Endothelial cell of umbilical vein (primary cell): ENCODE data around the gene CCDC126. TPM values are rescaled to one million over a fixed set of nuclear protein-coding genes. Genes with fewer than 3 reads are reported as not detected.

Experiments
- BruUV-seq: library from RNA; stranded (reverse); fragments of 400-500 nt; replicated peaks from 2 replicates; lab custom pipeline; 2021; lab: Mats Ljungman, UMichigan
- CTCF ChIA-PET: fragments of 300-600, 350-600 bp; sonication (Branson Sonifier 250); formaldehyde crosslinking; loops from one replicate; lab custom pipeline; 2021; ENCODE audit warnings: antibody characterized with exemption, inconsistent platforms; lab: Charles Lee
- POLR2A ChIA-PET: fragments of 300-600, 350-600 bp; sonication (Branson Sonifier 250); formaldehyde crosslinking; loops from one replicate; lab custom pipeline; 2021; ENCODE audit warnings: antibody characterized with exemption, inconsistent platforms; lab: Charles Lee
- DNase-seq: peaks from one replicate; pipeline ENCODE4 v3.0.0-alpha.2; 2011; ENCODE audit warnings: low read depth, low spot score
- FAIRE-seq: peaks from 2 replicates; lab custom pipeline; 2011; peaks lifted over from hg19 to GRCh38; lab: Jason Lieb, UNC
- H2AFZ ChIP-seq: 2 replicates; pipeline ENCODE4 v1.6.0; 2012; ENCODE audit warnings: low read depth, low read length, control low read depth, inconsistent platforms
- H3K27ac ChIP-seq: 2 replicates; pipeline ENCODE4 v1.5.1; 2011; ENCODE audit warnings: low read depth, mild to moderate bottlenecking, control low read depth, low read length, moderate library complexity; ENCODE audit not compliant: insufficient read depth
- H3K27me3 ChIP-seq, 2 experiments: 2 replicates each; pipeline versions ENCODE4 v1.6.0 to v1.6.1; 2011; ENCODE audit warnings: low read length in 2 of 2, mixed read lengths in 1 of 2; ENCODE audit not compliant: control insufficient read depth in 2 of 2, insufficient read depth in 2 of 2
- H3K36me3 ChIP-seq, 2 experiments: 2 replicates in 1 of 2; 3 replicates in 1 of 2; pipeline ENCODE4 v1.5.1; 2011; ENCODE audit warnings: low read length in 2 of 2, mild to moderate bottlenecking in 1 of 2, moderate library complexity in 1 of 2; ENCODE audit not compliant: control insufficient read depth in 2 of 2, insufficient read depth in 2 of 2; ENCODE audit errors: extremely low read depth in 1 of 2
- H3K4me1 ChIP-seq: 3 replicates; pipeline ENCODE4 v1.5.1; 2011; ENCODE audit warnings: mild to moderate bottlenecking, low read length; ENCODE audit not compliant: control insufficient read depth, insufficient read depth; ENCODE audit errors: extremely low read depth
- H3K4me2 ChIP-seq: 2 replicates; pipeline ENCODE4 v1.6.1; 2011; ENCODE audit warnings: low read length, control low read depth, mixed read lengths; ENCODE audit not compliant: insufficient read depth
- H3K4me3 ChIP-seq, 3 experiments: fragments of 200-600 bp in 1 of 3; sonication (generic), shearing (Covaris generic) in 1 of 3; replicated peaks in 1 of 3; 2 replicates each; pipeline ENCODE4 v1.5.1; 2011 to 2016; ENCODE audit warnings: control low read depth in 3 of 3, low read length in 3 of 3, mild to moderate bottlenecking in 2 of 3, inconsistent platforms in 1 of 3, low read depth in 1 of 3, moderate library complexity in 1 of 3; ENCODE audit not compliant: insufficient read depth in 1 of 3
- H3K79me2 ChIP-seq: 2 replicates; pipeline ENCODE4 v1.6.0; 2012; ENCODE audit warnings: low read length, inconsistent platforms; ENCODE audit not compliant: control insufficient read depth, insufficient read depth
- H3K9ac ChIP-seq: replicated peaks from 2 replicates; pipeline ENCODE3; 2011; ENCODE audit warnings: low read length, control low read depth; ENCODE audit not compliant: insufficient read depth; ENCODE audit errors: extremely low read depth
- H3K9me1 ChIP-seq: replicated peaks from 3 replicates; pipeline ENCODE4 v1.6.0; 2011; ENCODE audit warnings: mild to moderate bottlenecking, low read length; ENCODE audit not compliant: control insufficient read depth, insufficient read depth; ENCODE audit errors: extremely low read depth
- H3K9me3 ChIP-seq: replicated peaks from 2 replicates; pipeline ENCODE4 v1.5.1; 2012; ENCODE audit warnings: low read length, inconsistent platforms; ENCODE audit not compliant: control insufficient read depth, insufficient read depth
- H4K20me1 ChIP-seq: replicated peaks from 2 replicates; pipeline ENCODE3; 2011; ENCODE audit warnings: mild to moderate bottlenecking, low read length; ENCODE audit not compliant: control insufficient read depth, insufficient read depth; ENCODE audit errors: extremely low read depth
- EZH2 ChIP-seq: IDR thresholded peaks from 2 replicates; pipeline ENCODE4 v1.6.1; 2012; ENCODE audit warnings: borderline replicate concordance, low read depth, mild to moderate bottlenecking, moderate library complexity, low read length, inconsistent platforms; ENCODE audit not compliant: severe bottlenecking
- FOS ChIP-seq: IDR thresholded peaks from 2 replicates; pipeline ENCODE4 v1.6.1; 2011; ENCODE audit warnings: mild to moderate bottlenecking, low read length, moderate library complexity, borderline replicate concordance; ENCODE audit not compliant: insufficient read depth
- GATA2 ChIP-seq: IDR thresholded peaks from 2 replicates; pipeline ENCODE4 v1.7.0; 2011; ENCODE audit warnings: low read depth, mild to moderate bottlenecking, moderate library complexity, mixed read lengths, low read length; ENCODE audit not compliant: insufficient read length, insufficient read depth
- JUN ChIP-seq: IDR thresholded peaks from 2 replicates; pipeline ENCODE4 v1.6.1; 2011; ENCODE audit warnings: borderline replicate concordance, low read depth; ENCODE audit not compliant: insufficient read length, insufficient read depth
- MYC ChIP-seq: IDR thresholded peaks from one replicate; pipeline ENCODE4 v1.6.1; 2011; ENCODE audit warnings: mild to moderate bottlenecking, low read depth, low read length
- POLR2A ChIP-seq: IDR thresholded peaks from 2 replicates; pipeline ENCODE4 v1.6.1; 2012; ENCODE audit warnings: low read depth, mild to moderate bottlenecking, control low read depth, low read length
- POLR2AphosphoS5 ChIP-seq: IDR thresholded peaks from 2 replicates; pipeline ENCODE4 v1.6.1; 2012; ENCODE audit warnings: low read depth, mild to moderate bottlenecking, control low read depth, low read length, moderate library complexity; ENCODE audit not compliant: insufficient read depth
- dilution Hi-C: fragments of 300-500 bp; cut with MboI; formaldehyde crosslinking; loops from one replicate; pipeline ENCODE4 v1.15.0; 2019; ENCODE audit warnings: low sequenced_read_pairs; ENCODE audit not compliant: extremely low pct_ligation_motif_present
- intact Hi-C: fragments of 100-400 bp; cut with micrococcal nuclease; formaldehyde crosslinking; loops from one replicate; pipeline ENCODE4 v1.10.0; 2022
- polyA plus RNA-seq, 4 experiments: library from polyadenylated mRNA; depleted of rRNA in 3 of 4; stranded (reverse) in 3 of 4; unstranded in 1 of 4; fragments of >200 nt; gene quantifications; 2 replicates each; pipeline versions ENCODE4 v1.2.1 to v1.2.3, GENCODE V29; 2011 to 2012; ENCODE audit warnings: missing spikeins in 1 of 4
- total RNA-seq: library from RNA; stranded (reverse); gene quantifications from 2 replicates; pipeline ENCODE4 v1.2.3, GENCODE V29; 2021
- TF ChIP-seq, protein P1 (sequence below): IDR thresholded peaks from 2 replicates; pipeline ENCODE4 v1.6.1; 2011; ENCODE audit not compliant: insufficient read depth, insufficient read length
- TF ChIP-seq, protein P2 (sequence below), 2 donors: IDR thresholded peaks; 1 replicate in 1 of 2; 2 replicates in 1 of 2; pipeline ENCODE4 v1.5.1; 2011; ENCODE audit warnings: low read length in 2 of 2, mild to moderate bottlenecking in 2 of 2, moderate library complexity in 2 of 2, control low read depth in 1 of 2, inconsistent platforms in 1 of 2, low read depth in 1 of 2; ENCODE audit not compliant: insufficient read depth in 1 of 2; ENCODE audit errors: extremely low read depth in 1 of 2

Gene CCDC126
- total and polyA plus RNA-seq, 2 donors (not counting 3 experiments of a cell fraction or from before 2014, with no cell fraction given) = 4.9 to 8.6 TPM

DNA sequence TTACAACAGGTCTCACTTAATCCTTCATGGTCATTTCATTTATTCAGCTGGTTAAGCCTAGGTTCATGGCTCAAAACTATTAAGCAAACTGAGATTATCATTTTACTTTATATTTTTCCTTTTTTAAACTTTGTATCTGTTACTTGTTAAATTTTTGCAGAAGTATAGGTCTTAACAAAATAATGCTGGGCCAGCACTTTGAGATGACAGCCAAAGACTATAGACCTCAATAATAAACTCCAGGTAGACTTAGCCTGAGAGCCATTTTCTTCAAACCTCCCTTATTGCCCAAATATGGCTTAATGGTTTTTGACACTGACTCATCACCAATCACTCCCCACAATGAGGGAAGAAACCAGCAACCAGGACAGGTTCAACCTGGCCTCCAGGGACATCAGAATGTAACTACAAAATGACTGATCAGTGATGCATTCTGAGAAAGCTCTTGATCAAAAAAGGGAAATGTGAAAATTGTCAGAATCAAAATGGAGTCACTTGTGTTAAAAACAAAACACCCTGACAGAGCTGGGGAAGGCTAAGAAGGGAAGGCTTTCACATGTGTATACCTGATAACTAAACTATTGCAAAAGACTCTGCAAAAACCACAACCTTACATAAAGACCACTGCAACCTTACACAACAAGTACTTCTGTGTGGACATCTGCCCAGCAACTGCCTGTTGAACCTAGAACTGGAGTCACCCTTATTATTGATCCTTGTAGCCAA is 2.1 kb upstream of the CCDC126 start:
- dilution Hi-C loops (no loop called here), intact Hi-C loops (no loop called here)
- no peak overlapping the region for H3K9ac ChIP-seq
- CTCF ChIA-PET = interaction anchor here (1.6 kb wide), 1 partner anchor 48 kb away, joined by 3 read pairs; no protein-coding TSS in a partner anchor
- no peaks in the 10 kb centered on the region for H3K9me3 ChIP-seq
- TF ChIP-seq POLR2AphosphoS5 (no peak), FOS (no peak), EZH2 (no peak), JUN (no peak), POLR2A (no peak), GATA2 (no peak), MYC (no peak)
- TF ChIP-seq, protein P1, sequence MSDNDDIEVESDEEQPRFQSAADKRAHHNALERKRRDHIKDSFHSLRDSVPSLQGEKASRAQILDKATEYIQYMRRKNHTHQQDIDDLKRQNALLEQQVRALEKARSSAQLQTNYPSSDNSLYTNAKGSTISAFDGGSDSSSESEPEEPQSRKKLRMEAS = no peak
- TF ChIP-seq, protein P2, sequence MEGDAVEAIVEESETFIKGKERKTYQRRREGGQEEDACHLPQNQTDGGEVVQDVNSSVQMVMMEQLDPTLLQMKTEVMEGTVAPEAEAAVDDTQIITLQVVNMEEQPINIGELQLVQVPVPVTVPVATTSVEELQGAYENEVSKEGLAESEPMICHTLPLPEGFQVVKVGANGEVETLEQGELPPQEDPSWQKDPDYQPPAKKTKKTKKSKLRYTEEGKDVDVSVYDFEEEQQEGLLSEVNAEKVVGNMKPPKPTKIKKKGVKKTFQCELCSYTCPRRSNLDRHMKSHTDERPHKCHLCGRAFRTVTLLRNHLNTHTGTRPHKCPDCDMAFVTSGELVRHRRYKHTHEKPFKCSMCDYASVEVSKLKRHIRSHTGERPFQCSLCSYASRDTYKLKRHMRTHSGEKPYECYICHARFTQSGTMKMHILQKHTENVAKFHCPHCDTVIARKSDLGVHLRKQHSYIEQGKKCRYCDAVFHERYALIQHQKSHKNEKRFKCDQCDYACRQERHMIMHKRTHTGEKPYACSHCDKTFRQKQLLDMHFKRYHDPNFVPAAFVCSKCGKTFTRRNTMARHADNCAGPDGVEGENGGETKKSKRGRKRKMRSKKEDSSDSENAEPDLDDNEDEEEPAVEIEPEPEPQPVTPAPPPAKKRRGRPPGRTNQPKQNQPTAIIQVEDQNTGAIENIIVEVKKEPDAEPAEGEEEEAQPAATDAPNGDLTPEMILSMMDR (IDR thresholded peaks at IDR 0.05; ENCODE audit: extremely low read depth in 1 of 2, insufficient read depth in 1 of 2, low read depth in 1 of 2, low read length in 2 of 2) = no peak
- no peaks in the 10 kb centered on the region for H4K20me1 ChIP-seq
- H3K36me3 ChIP-seq = no peaks in the 10 kb centered on the region
- H3K79me2 ChIP-seq = peaks cover 3% of the 10 kb centered on the region
- H3K4me2 ChIP-seq = no peak overlapping the region
- H3K4me1 ChIP-seq = peaks cover 12% of the 10 kb centered on the region
- no peak overlapping the region for H3K4me3 ChIP-seq
- BruUV-seq = no TSS peak
- H3K9me1 ChIP-seq = no peaks in the 10 kb centered on the region
- POLR2A ChIA-PET = no interaction called here
- no peak overlapping the region for H3K27ac ChIP-seq
- FAIRE-seq (no peak), DNase-seq (no peak)
- H2AFZ ChIP-seq = no peak overlapping the region
- H3K27me3 ChIP-seq = peaks cover 0 to 5% of the 10 kb centered on the region in 2 experiments
